SU-DHL-6 (cell line): ENCODE results near the gene STOML1.

Source experiments
- H2AFZ ChIP-seq: fragments of 200-600 bp; sonication (generic); 2 replicates; pipeline ENCODE4 v1.6.1; 2014; ENCODE audit warnings: low read depth, mild to moderate bottlenecking, moderate library complexity, mixed read lengths, antibody characterized with exemption, low read length; ENCODE audit not compliant: severe bottlenecking
- H3F3A ChIP-seq: fragments of 200-600 bp; shearing (Covaris generic); 2 replicates; pipeline ENCODE4 v1.6.0; 2016; ENCODE audit warnings: antibody characterized with exemption, mild to moderate bottlenecking; ENCODE audit not compliant: insufficient read depth
- H3K27ac ChIP-seq: fragments of 200-600 bp; sonication (generic); 2 replicates; pipeline ENCODE4 v1.5.1; 2016; ENCODE audit warnings: low read depth, mild to moderate bottlenecking, low read length, moderate library complexity, mixed read lengths
- H3K27me3 ChIP-seq: fragments of 200-600 bp; sonication (generic), shearing (Covaris generic); 2 replicates; pipeline ENCODE4 v1.6.0; 2014; ENCODE audit warnings: mild to moderate bottlenecking, low read length
- H3K36me3 ChIP-seq: fragments of 200-600 bp; sonication (generic); 2 replicates; pipeline ENCODE4 v1.6.1; 2014; ENCODE audit warnings: mild to moderate bottlenecking, low read length, mixed read lengths
- H3K4me2 ChIP-seq: fragments of 300-600, 200-600 bp; shearing (Covaris generic), sonication (generic); 2 replicates; pipeline ENCODE4 v1.6.0; 2014; ENCODE audit warnings: low read length, low read depth, mild to moderate bottlenecking; ENCODE audit not compliant: poor library complexity, severe bottlenecking
- H3K4me3 ChIP-seq: fragments of 200-600 bp; sonication (generic); 2 replicates; pipeline ENCODE4 v1.5.1; 2014; ENCODE audit warnings: antibody characterized with exemption, low read length, mild to moderate bottlenecking, mixed read lengths; ENCODE audit not compliant: insufficient read depth, poor library complexity, severe bottlenecking
- H3K79me2 ChIP-seq: fragments of 200-600 bp; sonication (generic); 2 replicates; pipeline ENCODE4 v1.6.1; 2014; ENCODE audit warnings: mild to moderate bottlenecking, low read length, moderate library complexity; ENCODE audit not compliant: insufficient read depth
- H3K9ac ChIP-seq: fragments of 200-600 bp; sonication (generic); 2 replicates; pipeline ENCODE4 v1.7.0; 2014; ENCODE audit warnings: mild to moderate bottlenecking, low read length
- H3K9me2 ChIP-seq: fragments of 200-600 bp; sonication (generic); replicated peaks from 2 replicates; pipeline ENCODE4 v1.6.1; 2014; ENCODE audit warnings: low read length; ENCODE audit not compliant: insufficient read depth
- H3K9me3 ChIP-seq: fragments of 200-600 bp; sonication (generic); 2 replicates; pipeline ENCODE4 v1.6.1; 2014; ENCODE audit warnings: low read length, mixed read lengths; ENCODE audit not compliant: insufficient read depth
- H4K20me1 ChIP-seq: fragments of 200-600 bp; sonication (generic); 2 replicates; pipeline ENCODE4 v1.6.1; 2014; ENCODE audit warnings: low read depth, mild to moderate bottlenecking, antibody characterized with exemption, low read length, moderate library complexity, mixed read lengths
- CTCF ChIP-seq: fragments of 200-600 bp; sonication (generic); IDR thresholded peaks from one replicate; pipeline ENCODE4 v1.5.1; 2017; ENCODE audit warnings: antibody characterized with exemption, mild to moderate bottlenecking, low read length, moderate library complexity; ENCODE audit not compliant: insufficient read depth, poor library complexity, severe bottlenecking
- EZH2phosphoT487 ChIP-seq: fragments of 200-600 bp; sonication (generic), shearing (Covaris generic); conservative IDR thresholded peaks from 2 replicates; pipeline ENCODE4 v1.6.1; 2018; ENCODE audit warnings: mild to moderate bottlenecking, antibody characterized with exemption, low read length, moderate library complexity, mixed read lengths

The STOML1 gene

DNA sequence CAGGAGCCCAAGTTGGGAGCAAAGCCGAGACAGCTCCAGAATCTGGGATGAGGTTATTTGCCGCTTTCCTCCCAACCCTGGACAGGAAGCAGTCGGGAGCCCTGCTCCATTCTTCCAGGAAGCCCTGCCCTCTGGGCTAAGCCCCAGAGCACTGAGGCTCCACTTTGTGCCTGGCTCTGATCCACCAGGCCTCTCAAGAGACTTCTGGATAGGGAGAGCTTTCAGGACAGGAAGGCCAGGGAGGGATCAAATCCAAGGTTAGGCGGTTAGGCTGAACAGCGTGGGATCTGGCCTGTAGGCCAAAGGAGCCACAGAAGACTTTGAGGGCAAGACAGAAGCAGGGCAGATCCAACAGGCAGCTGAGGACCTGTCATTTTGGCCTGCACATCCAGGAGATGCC is 835 bp downstream of the STOML1 start:
- Histone ChIP-seq H3K36me3 (no peaks in the 10 kb centered on the region), H3K9ac (peak overlapping the region; percentile 85), H3K4me3 (peak overlapping the region; percentile 77), H3K9me2 (no peaks in the 10 kb centered on the region), H3K27ac (no peak overlapping the region), H4K20me1 (no peaks in the 10 kb centered on the region), H3K4me2 (peak overlapping the region; percentile 88), H3K9me3 (no peaks in the 10 kb centered on the region), H3K27me3 (no peaks in the 10 kb centered on the region), H2AFZ (peak overlapping the region; percentile 92), H3K79me2 (peaks cover 14% of the 10 kb centered on the region), H3F3A (peaks cover 4% of the 10 kb centered on the region; the same call in 1 of the 2 replicates)
- TF ChIP-seq EZH2phosphoT487 (no peak), CTCF (no peak)

DNA sequence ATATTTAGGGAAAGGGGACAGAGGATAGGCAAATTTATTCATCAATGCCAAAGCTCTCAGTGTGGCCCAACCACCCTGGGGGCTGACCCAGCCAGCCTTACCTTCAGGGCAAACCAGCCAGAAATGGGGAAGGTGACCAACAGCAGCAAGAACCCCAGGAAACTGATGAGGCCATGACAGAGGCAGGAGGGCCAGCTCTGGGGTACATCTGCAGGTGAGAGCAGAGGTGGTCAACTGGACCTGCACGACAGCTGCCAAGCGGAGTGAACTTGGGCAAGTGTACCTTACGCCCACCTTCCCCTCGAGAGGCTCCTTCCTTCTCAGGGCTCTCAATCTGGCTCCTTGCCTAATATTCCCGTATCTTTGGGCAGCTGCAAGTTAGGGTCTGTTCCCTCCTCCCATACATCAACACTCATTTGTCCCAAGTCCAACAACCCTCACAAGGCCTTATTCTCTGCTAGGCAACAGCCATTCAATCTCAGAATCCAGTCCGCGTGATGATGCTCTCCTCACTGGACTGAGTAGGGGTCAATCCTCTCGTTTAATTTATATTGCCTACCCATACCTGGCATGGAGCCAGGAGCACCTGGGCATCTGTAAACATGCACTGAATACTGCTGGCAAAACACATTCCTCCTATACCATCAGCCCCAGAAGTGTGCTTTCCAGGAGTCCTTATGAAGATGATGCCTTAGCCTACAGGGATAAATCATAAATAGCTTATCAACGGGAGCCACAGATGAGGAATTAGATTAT is 1.7 kb downstream of the STOML1 start:
- no peaks in the 10 kb centered on the region for H3F3A ChIP-seq
- H3K36me3 ChIP-seq = no peaks in the 10 kb centered on the region
- peaks cover 7% of the 10 kb centered on the region for H3K79me2 ChIP-seq
- H3K27me3 ChIP-seq = no peaks in the 10 kb centered on the region
- no peak overlapping the region for H3K4me2 ChIP-seq
- H3K27ac ChIP-seq = no peak overlapping the region
- no peak overlapping the region for H2AFZ ChIP-seq
- TF ChIP-seq EZH2phosphoT487 (no peak), CTCF (no peak)
- no peaks in the 10 kb centered on the region for H3K9me2 ChIP-seq
- H3K9ac ChIP-seq = no peak overlapping the region
- no peaks in the 10 kb centered on the region for H4K20me1 ChIP-seq
- H3K9me3 ChIP-seq = no peaks in the 10 kb centered on the region
- H3K4me3 ChIP-seq = no peak overlapping the region

DNA sequence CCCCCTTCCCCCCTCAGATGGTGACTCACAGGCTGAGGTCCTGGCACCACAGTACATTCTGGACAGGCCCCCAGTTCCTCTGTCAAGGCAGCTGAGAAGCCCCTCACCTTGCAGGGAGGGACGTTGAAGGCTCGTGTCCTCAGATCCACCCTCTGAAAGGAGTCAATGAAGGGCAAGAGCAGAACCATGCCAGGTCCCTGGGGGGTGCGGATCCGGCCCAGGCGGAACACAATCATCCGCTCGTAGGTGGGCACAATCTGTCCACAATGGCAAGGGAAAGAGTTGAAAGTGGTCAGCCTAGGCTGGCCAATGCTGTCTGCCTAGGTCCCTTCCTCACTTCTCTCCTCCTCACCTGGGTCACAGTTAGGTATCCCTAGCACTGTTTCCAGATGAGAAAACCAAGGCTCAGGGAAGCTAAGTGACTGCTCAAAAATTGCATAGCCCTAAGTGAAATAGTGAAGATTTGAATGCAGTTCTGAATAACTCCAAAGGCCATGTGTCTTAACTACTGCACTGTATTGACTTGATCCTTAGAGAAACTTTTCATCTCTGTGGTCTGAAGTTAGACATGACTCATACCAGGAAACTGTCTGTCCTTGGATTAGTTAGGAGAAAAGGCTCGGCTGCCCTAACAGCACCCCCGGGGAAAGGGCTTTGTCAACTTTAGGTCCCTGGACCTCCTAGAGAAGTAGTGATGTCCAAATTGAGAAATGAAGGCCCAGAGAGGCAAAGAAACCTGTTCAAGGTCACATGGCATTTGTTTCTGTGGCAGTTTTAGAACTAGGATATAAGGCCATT is 2.9 kb downstream of the STOML1 start:
- H3K4me2 ChIP-seq = no peak overlapping the region
- no peaks in the 10 kb centered on the region for H3K79me2 ChIP-seq
- no peaks in the 10 kb centered on the region for H4K20me1 ChIP-seq
- no peak overlapping the region for H3K27ac ChIP-seq
- TF ChIP-seq EZH2phosphoT487 (no peak), CTCF (no peak)
- no peak overlapping the region for H3K4me3 ChIP-seq
- no peaks in the 10 kb centered on the region for H3K9me2 ChIP-seq
- H3K36me3 ChIP-seq = no peaks in the 10 kb centered on the region
- no peak overlapping the region for H2AFZ ChIP-seq
- H3K27me3 ChIP-seq = no peaks in the 10 kb centered on the region
- no peaks in the 10 kb centered on the region for H3K9me3 ChIP-seq
- H3K9ac ChIP-seq = no peak overlapping the region
- H3F3A ChIP-seq = no peaks in the 10 kb centered on the region
